ENCODE results near the gene FKBP9. TPM values are rescaled to one million over a fixed set of nuclear protein-coding genes. Genes with fewer than 3 reads are reported as not detected.

Gene FKBP9
- total and polyA plus RNA-seq, 2 donors (not counting 3 experiments of a cell fraction or from before 2014, with no cell fraction given), result 88.7 to 124 TPM

GRCh38 chr7:33038639-33039038, 81.4 kb downstream of the FKBP9 start:
- H3K9me1 ChIP-seq (replicated peaks; ENCODE audit: control insufficient read depth, extremely low read depth, insufficient read depth, low read length), result no peaks in the 10 kb centered on the region
- no peak overlapping the region for H3K27ac ChIP-seq (ENCODE audit: insufficient read depth, low read depth, low read length)
- no peaks in the 10 kb centered on the region for H3K36me3 ChIP-seq (ENCODE audit: control insufficient read depth in 2 of 2, extremely low read depth in 1 of 2, insufficient read depth in 2 of 2, low read length in 2 of 2)
- peaks cover 65% of the 10 kb centered on the region for H3K79me2 ChIP-seq (ENCODE audit: control insufficient read depth, insufficient read depth, low read length)
- ChIA-PET POLR2A (no interaction called here), CTCF (interaction anchor here (1.2 to 2.7 kb wide), 6 partner anchors 10 to 238 kb away, joined by 3 to 12 read pairs (median 8); no protein-coding TSS in a partner anchor)
- peaks cover 14% of the 10 kb centered on the region for H3K4me1 ChIP-seq (ENCODE audit: control insufficient read depth, extremely low read depth, insufficient read depth, low read length)
- no peak overlapping the region for H3K4me2 ChIP-seq (ENCODE audit: insufficient read depth, low read length)
- peaks cover under 1% of the 10 kb centered on the region for H4K20me1 ChIP-seq (replicated peaks; ENCODE audit: control insufficient read depth, extremely low read depth, insufficient read depth, low read length)
- no peak for TF ChIP-seq MYC (IDR thresholded peaks at IDR 0.05; ENCODE audit: low read depth, low read length)
- no peak for TF ChIP-seq POLR2AphosphoS5 (IDR thresholded peaks at IDR 0.05; ENCODE audit: insufficient read depth, low read depth, low read length)
- TF ChIP-seq POLR2A (IDR thresholded peaks at IDR 0.05; ENCODE audit: low read depth, low read length), result no peak
- TF ChIP-seq FOS (IDR thresholded peaks at IDR 0.05; ENCODE audit: borderline replicate concordance, insufficient read depth, low read length), result no peak
- TF ChIP-seq EZH2 (IDR thresholded peaks at IDR 0.05; ENCODE audit: borderline replicate concordance, low read depth, low read length, severe bottlenecking), result no peak
- TF ChIP-seq GATA2 (IDR thresholded peaks at IDR 0.05; ENCODE audit: insufficient read depth, insufficient read length, low read depth, low read length), result no peak
- TF ChIP-seq, protein P1, sequence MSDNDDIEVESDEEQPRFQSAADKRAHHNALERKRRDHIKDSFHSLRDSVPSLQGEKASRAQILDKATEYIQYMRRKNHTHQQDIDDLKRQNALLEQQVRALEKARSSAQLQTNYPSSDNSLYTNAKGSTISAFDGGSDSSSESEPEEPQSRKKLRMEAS (IDR thresholded peaks at IDR 0.05; ENCODE audit: insufficient read depth, insufficient read length), result no peak
- no peaks in the 10 kb centered on the region for H3K27me3 ChIP-seq (ENCODE audit: control insufficient read depth in 2 of 2, insufficient read depth in 2 of 2, low read length in 2 of 2)
- FAIRE-seq, result no peak
- H3K4me3 ChIP-seq (replicated peaks in 1 of 3; ENCODE audit: insufficient read depth in 1 of 3, low read depth in 1 of 3, low read length in 3 of 3), result no peak overlapping the region
- intact Hi-C loops (cut with micrococcal nuclease), result loop anchor here (1.0 to 2.0 kb wide), 2 partner anchors 24 to 40 kb away; partner anchors contain the start of gene NT5C3A
- H2AFZ ChIP-seq (ENCODE audit: low read depth, low read length), result no peak overlapping the region
- no peaks in the 10 kb centered on the region for H3K9me3 ChIP-seq (replicated peaks; ENCODE audit: control insufficient read depth, insufficient read depth, low read length)
- no peak for DNase-seq (ENCODE audit: low read depth, low spot score)
- no TSS peak for BruUV-seq (replicated peaks)
- H3K9ac ChIP-seq (replicated peaks; ENCODE audit: extremely low read depth, insufficient read depth, low read length), result no peak overlapping the region
- dilution Hi-C loops (cut with MboI; ENCODE audit: extremely low pct_ligation_motif_present, low sequenced_read_pairs), result no loop called here

Measured in endothelial cell of umbilical vein (primary cell).